Osteoblast (primary cell): ENCODE data around the gene CORO2B. TPM values are rescaled to one million over a fixed set of nuclear protein-coding genes. Genes with fewer than 3 reads are reported as not detected.

Experiments
- DNase-seq: peaks from one replicate; pipeline ENCODE4 v3.0.0; 2011; ENCODE audit warnings: low spot score, mixed read lengths; ENCODE audit not compliant: insufficient read length; ENCODE audit errors: missing footprints
- H2AFZ ChIP-seq: 2 replicates; pipeline ENCODE4 v1.6.0; 2011; ENCODE audit warnings: mild to moderate bottlenecking, low read length
- H3K27ac ChIP-seq: 2 replicates; pipeline ENCODE4 v1.5.1; 2011; ENCODE audit warnings: mild to moderate bottlenecking, low read depth, low read length, moderate library complexity
- H3K27me3 ChIP-seq: 2 replicates; pipeline ENCODE4 v1.6.0; 2012; ENCODE audit warnings: mild to moderate bottlenecking, control low read depth, inconsistent platforms, low read length, moderate library complexity; ENCODE audit not compliant: insufficient read depth
- H3K36me3 ChIP-seq: 2 replicates; pipeline ENCODE4 v1.5.1; 2011; ENCODE audit warnings: mild to moderate bottlenecking, low read length, control low read depth, moderate library complexity; ENCODE audit not compliant: insufficient read depth
- H3K4me1 ChIP-seq: 2 replicates; pipeline ENCODE4 v1.5.1; 2011; ENCODE audit warnings: mild to moderate bottlenecking, low read length, control low read depth, moderate library complexity; ENCODE audit not compliant: insufficient read depth
- H3K4me2 ChIP-seq: 2 replicates; pipeline ENCODE4 v1.6.0; 2011; ENCODE audit warnings: mild to moderate bottlenecking, low read length; ENCODE audit not compliant: insufficient read depth
- H3K4me3 ChIP-seq: fragments of 200-600 bp; sonication (generic); 3 replicates; pipeline ENCODE4 v1.5.1; 2012; ENCODE audit warnings: mild to moderate bottlenecking, low read length, inconsistent platforms; ENCODE audit not compliant: insufficient read depth
- H3K79me2 ChIP-seq: 2 replicates; pipeline ENCODE4 v1.6.0; 2012; ENCODE audit warnings: mild to moderate bottlenecking, low read length, control low read depth, inconsistent platforms; ENCODE audit not compliant: insufficient read depth
- H3K9me3 ChIP-seq: 2 replicates; pipeline ENCODE4 v1.5.1; 2011; ENCODE audit warnings: low read depth, low read length, control low read depth
- H4K20me1 ChIP-seq: 2 replicates; pipeline ENCODE4 v1.6.0; 2012; ENCODE audit warnings: mild to moderate bottlenecking, low read length, control low read depth; ENCODE audit not compliant: insufficient read depth
- total RNA-seq: library from RNA; depleted of rRNA; stranded (reverse); fragments of >200 nt; gene quantifications from 2 replicates; pipeline ENCODE4 v1.2.3, GENCODE V29; 2012
- TF ChIP-seq, protein P1 (sequence below): IDR thresholded peaks from 2 replicates; pipeline ENCODE4 v1.5.1; 2011; ENCODE audit warnings: mild to moderate bottlenecking, low read depth, low read length, moderate library complexity; ENCODE audit errors: extremely low read depth

CORO2B gene
- total RNA-seq, 1 donor, result 10.5 TPM

DNA sequence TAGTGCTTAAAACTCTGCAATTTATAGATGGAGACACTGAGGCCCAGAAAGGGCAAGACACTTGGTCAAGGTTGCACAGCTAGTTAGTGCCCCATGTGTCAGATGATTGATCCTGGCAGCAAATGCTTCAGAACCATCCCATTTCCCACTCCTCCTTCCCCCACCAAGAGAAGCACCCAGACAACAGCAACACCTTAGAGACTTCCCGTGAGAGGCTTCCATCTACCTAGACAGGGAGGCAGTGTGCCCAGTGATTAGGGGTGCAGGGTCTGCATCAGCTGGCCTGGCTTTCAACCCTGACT, 77.6 kb downstream of the CORO2B start:
- H3K79me2 ChIP-seq, result no peaks in the 10 kb centered on the region
- peaks cover 7% of the 10 kb centered on the region for H3K4me1 ChIP-seq
- TF ChIP-seq, protein P1, sequence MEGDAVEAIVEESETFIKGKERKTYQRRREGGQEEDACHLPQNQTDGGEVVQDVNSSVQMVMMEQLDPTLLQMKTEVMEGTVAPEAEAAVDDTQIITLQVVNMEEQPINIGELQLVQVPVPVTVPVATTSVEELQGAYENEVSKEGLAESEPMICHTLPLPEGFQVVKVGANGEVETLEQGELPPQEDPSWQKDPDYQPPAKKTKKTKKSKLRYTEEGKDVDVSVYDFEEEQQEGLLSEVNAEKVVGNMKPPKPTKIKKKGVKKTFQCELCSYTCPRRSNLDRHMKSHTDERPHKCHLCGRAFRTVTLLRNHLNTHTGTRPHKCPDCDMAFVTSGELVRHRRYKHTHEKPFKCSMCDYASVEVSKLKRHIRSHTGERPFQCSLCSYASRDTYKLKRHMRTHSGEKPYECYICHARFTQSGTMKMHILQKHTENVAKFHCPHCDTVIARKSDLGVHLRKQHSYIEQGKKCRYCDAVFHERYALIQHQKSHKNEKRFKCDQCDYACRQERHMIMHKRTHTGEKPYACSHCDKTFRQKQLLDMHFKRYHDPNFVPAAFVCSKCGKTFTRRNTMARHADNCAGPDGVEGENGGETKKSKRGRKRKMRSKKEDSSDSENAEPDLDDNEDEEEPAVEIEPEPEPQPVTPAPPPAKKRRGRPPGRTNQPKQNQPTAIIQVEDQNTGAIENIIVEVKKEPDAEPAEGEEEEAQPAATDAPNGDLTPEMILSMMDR, result no peak
- DNase-seq, result no peak
- no peak overlapping the region for H2AFZ ChIP-seq
- no peak overlapping the region for H3K27ac ChIP-seq
- no peaks in the 10 kb centered on the region for H4K20me1 ChIP-seq
- no peaks in the 10 kb centered on the region for H3K9me3 ChIP-seq
- no peaks in the 10 kb centered on the region for H3K36me3 ChIP-seq
- no peak overlapping the region for H3K4me2 ChIP-seq
- H3K4me3 ChIP-seq, result no peak overlapping the region
- H3K27me3 ChIP-seq, result no peaks in the 10 kb centered on the region

DNA sequence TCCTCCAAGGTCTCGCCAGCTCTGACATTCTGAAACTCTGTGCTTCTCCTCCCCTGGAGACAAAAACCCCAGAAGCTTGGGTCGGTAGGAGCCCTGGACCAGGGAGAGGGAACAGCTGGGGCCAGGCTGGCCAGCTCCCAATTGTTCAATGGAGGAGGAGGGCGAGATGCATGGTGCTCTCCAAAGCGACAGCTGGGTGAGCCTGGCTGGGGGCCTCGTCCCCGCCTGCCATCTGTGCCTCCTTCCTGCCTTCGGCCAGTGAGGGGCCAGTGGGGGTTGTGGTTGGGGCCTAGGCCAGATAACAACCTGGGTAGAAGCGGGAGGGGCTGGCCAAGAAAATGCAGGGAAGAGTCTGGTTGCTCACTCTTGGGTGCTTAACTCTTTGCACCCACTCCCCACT, 79.4 kb downstream of the CORO2B start:
- TF ChIP-seq, protein P1, result no peak
- Histone ChIP-seq H4K20me1 (no peaks in the 10 kb centered on the region), H2AFZ (no peak overlapping the region), H3K79me2 (no peaks in the 10 kb centered on the region), H3K27me3 (no peaks in the 10 kb centered on the region), H3K4me1 (no peaks in the 10 kb centered on the region), H3K36me3 (no peaks in the 10 kb centered on the region), H3K9me3 (no peaks in the 10 kb centered on the region), H3K4me2 (no peak overlapping the region), H3K27ac (no peak overlapping the region), H3K4me3 (no peak overlapping the region)
- DNase-seq, result no peak

DNA sequence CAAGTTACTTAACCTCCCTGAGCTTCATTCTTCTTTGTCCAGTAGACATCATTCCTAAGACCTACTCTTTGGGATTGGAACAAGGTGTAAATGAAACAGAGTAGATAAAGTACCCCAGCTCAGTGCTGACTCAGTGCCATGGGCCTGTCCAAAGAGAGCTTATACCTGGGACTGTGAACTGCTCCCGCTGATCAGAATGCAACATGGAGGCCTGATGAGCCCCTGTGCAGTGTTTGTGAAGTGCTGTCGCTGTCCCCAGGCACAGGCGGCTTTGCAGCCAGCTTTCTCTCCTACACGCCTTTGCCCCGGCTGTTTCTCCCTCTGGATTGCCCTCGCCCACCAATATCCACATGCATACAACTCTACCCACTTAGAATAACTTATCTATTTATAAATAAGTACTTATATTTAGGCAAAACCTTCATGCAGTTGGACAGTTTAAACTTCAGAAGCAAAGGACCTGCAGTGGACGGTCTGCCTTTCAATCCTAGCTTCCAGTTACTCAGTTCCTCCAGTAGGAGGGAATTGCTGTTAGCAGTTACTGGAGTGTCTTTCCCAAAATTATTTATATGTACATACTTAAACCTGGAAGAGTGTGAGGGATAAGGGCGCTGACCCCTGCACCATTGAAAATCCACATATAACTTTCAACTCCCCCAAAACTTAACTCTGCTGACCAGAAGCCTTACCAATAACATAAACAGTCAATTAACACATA, 80.0 kb downstream of the CORO2B start:
- H3K4me3 ChIP-seq, result no peak overlapping the region
- no peaks in the 10 kb centered on the region for H4K20me1 ChIP-seq
- no peaks in the 10 kb centered on the region for H3K36me3 ChIP-seq
- H3K9me3 ChIP-seq, result no peaks in the 10 kb centered on the region
- DNase-seq, result no peak
- TF ChIP-seq, protein P1, result no peak
- H3K4me1 ChIP-seq, result no peaks in the 10 kb centered on the region
- no peaks in the 10 kb centered on the region for H3K27me3 ChIP-seq
- no peaks in the 10 kb centered on the region for H3K79me2 ChIP-seq
- H3K4me2 ChIP-seq, result no peak overlapping the region
- H2AFZ ChIP-seq, result no peak overlapping the region
- H3K27ac ChIP-seq, result no peak overlapping the region

DNA sequence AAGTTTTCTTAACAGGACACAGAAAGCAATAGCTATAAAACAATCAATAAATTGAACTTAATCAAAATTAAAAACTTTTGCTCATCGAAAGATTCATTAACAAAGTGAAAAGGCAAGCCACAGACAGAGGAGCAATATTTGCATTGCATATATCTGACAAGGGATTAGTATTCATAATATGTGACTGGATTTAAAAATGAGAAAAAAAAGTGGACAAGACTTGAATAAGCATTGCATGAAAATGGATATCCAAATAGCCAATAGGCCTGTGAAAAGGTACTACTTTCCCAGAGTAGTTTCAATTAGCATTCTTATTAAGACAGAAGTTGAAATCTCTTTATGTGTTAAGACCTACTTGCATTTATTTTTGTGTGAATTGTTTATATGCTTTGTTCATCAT, 84.7 kb downstream of the CORO2B start:
- no peak overlapping the region for H3K4me2 ChIP-seq
- no peaks in the 10 kb centered on the region for H3K79me2 ChIP-seq
- no peaks in the 10 kb centered on the region for H3K36me3 ChIP-seq
- DNase-seq, result no peak
- no peaks in the 10 kb centered on the region for H3K9me3 ChIP-seq
- H3K27me3 ChIP-seq, result no peaks in the 10 kb centered on the region
- H3K4me1 ChIP-seq, result no peaks in the 10 kb centered on the region
- H3K27ac ChIP-seq, result no peak overlapping the region
- no peak overlapping the region for H2AFZ ChIP-seq
- TF ChIP-seq, protein P1, result no peak
- H4K20me1 ChIP-seq, result no peaks in the 10 kb centered on the region
- H3K4me3 ChIP-seq, result no peak overlapping the region
